Ovary (tissue), 3 donors: ENCODE data around the gene CNKSR3.

Source experiments
- POLR2A ChIP-seq: fragments of 450-650 bp; IDR thresholded peaks from one replicate; pipeline ENCODE4 v1.6.1; 2017; ENCODE audit warnings: antibody characterized with exemption, mild to moderate bottlenecking, moderate library complexity
- TF ChIP-seq, protein P1 (sequence below), 3 donors: fragments of 450-650 bp in 2 of 3; fragments of 200-600 bp in 1 of 3; IDR thresholded peaks; one replicate each; pipeline versions ENCODE4 v1.5.1 to v1.8.0; 2016 to 2022; ENCODE audit warnings: antibody characterized with exemption in 3 of 3, mild to moderate bottlenecking in 1 of 3
- donor health status: DM: no; HTN: no; CAD: no.

GRCh38 chr6:154555073-154555677, 44.7 kb upstream of the CNKSR3 start:
- TF ChIP-seq, protein P1, sequence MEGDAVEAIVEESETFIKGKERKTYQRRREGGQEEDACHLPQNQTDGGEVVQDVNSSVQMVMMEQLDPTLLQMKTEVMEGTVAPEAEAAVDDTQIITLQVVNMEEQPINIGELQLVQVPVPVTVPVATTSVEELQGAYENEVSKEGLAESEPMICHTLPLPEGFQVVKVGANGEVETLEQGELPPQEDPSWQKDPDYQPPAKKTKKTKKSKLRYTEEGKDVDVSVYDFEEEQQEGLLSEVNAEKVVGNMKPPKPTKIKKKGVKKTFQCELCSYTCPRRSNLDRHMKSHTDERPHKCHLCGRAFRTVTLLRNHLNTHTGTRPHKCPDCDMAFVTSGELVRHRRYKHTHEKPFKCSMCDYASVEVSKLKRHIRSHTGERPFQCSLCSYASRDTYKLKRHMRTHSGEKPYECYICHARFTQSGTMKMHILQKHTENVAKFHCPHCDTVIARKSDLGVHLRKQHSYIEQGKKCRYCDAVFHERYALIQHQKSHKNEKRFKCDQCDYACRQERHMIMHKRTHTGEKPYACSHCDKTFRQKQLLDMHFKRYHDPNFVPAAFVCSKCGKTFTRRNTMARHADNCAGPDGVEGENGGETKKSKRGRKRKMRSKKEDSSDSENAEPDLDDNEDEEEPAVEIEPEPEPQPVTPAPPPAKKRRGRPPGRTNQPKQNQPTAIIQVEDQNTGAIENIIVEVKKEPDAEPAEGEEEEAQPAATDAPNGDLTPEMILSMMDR (IDR thresholded peaks at IDR 0.05), result no peak
- TF ChIP-seq POLR2A, result no peak
